Prostate gland (tissue), 2 donors: Measurements from ENCODE around the gene TMEM252.

Experiments
- POLR2A ChIP-seq: fragments of 450-650 bp; IDR thresholded peaks from one replicate; pipeline ENCODE4 v1.6.1; 2016; ENCODE audit warnings: antibody characterized with exemption, mild to moderate bottlenecking
- TF ChIP-seq, protein P1 (sequence below), 4 experiments: fragments of 200-600 bp in 2 of 4; fragments of 450-650 bp in 2 of 4; sonication (generic) in 2 of 4; IDR thresholded peaks; 1 replicate in 3 of 4; 2 replicates in 1 of 4; pipeline ENCODE4 v1.5.1; 2016 to 2019; ENCODE audit warnings: antibody characterized with exemption in 4 of 4, mild to moderate bottlenecking in 2 of 4, moderate library complexity in 2 of 4

DNA sequence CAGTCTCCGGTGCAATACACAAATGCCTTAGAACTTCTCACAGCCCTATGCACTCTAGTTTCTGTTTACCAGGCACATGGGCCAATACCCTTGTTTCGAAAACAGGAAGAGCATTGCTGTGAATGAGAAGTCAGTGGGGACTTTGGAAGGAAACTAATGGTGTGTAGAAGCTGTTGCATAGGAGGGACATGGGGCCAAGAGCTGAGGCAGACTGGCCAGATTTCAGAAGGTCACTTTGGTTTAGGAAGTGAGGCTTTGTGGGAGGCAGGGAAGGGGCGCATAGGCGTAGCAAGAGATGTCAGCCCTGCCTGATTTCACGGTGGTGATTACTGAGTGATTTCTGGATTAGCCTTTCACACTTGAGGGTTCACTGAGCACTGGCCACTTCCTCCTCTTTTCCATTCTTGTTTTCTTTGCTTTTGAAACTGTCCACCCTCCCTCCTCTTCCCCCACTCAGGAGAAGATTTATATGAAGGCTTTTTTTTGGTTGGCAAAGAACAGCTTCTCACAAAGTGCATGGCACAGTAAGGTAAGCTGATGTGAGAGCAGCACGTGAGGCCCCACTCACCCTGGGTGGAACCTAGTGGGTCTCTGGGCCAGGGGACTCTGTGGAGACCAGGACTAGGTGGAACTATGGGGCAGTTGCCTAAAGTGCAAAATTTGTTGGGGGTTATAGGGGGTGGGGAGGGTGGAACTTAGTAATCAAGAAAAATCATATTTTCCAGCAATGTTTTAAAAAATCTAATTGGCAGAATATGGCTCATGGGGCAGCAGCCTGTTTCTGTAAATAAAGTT is 6.1 kb upstream of the TMEM252 start:
- TF ChIP-seq, protein P1, sequence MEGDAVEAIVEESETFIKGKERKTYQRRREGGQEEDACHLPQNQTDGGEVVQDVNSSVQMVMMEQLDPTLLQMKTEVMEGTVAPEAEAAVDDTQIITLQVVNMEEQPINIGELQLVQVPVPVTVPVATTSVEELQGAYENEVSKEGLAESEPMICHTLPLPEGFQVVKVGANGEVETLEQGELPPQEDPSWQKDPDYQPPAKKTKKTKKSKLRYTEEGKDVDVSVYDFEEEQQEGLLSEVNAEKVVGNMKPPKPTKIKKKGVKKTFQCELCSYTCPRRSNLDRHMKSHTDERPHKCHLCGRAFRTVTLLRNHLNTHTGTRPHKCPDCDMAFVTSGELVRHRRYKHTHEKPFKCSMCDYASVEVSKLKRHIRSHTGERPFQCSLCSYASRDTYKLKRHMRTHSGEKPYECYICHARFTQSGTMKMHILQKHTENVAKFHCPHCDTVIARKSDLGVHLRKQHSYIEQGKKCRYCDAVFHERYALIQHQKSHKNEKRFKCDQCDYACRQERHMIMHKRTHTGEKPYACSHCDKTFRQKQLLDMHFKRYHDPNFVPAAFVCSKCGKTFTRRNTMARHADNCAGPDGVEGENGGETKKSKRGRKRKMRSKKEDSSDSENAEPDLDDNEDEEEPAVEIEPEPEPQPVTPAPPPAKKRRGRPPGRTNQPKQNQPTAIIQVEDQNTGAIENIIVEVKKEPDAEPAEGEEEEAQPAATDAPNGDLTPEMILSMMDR (IDR thresholded peaks at IDR 0.05) = no peak
- no peak for TF ChIP-seq POLR2A
